ENCODE measurements around the gene NOCT.

Gene NOCT

DNA sequence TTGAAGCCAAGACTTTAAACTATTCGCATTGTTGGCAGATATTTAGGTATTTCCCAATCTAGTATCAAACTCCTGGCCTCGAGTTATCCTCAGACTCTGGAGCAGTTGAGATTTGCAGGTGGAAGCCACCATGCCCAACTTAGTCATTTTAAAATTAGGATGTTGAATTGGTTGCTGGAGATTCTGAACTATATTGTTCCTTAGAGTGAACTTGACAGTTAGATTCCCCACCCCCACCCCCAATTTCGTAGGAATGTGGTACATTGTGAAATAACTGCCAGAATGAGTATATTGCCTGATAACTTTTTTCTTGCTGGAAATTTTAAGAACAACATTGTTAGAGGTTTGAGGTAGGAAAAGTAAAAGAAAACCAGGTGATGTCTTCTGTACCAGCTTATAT is 2.3 kb downstream of the NOCT start:
- H3K79me2 ChIP-seq (ENCODE audit: low read length): peaks cover 67% of the 10 kb centered on the region
- DNase-seq: no peak
- no peaks in the 10 kb centered on the region for H4K20me1 ChIP-seq (ENCODE audit: insufficient read depth, low read length)
- peaks cover 17% of the 10 kb centered on the region for H3K4me1 ChIP-seq (ENCODE audit: low read length)
- no peak overlapping the region for H2AFZ ChIP-seq (ENCODE audit: low read length)
- H3K36me3 ChIP-seq (replicated peaks; ENCODE audit: insufficient read depth, low read length): no peaks in the 10 kb centered on the region; the same call in 1 of the 2 replicates
- no peak overlapping the region for H3K27ac ChIP-seq (ENCODE audit: low read length)
- no peaks in the 10 kb centered on the region for H3K9me3 ChIP-seq (replicated peaks; ENCODE audit: insufficient read depth, low read length)
- no peaks in the 10 kb centered on the region for H3K9me2 ChIP-seq (replicated peaks; ENCODE audit: insufficient read depth, low read length)
- peaks cover 6% of the 10 kb centered on the region for H3F3A ChIP-seq (ENCODE audit: insufficient read depth, low read length)
- H3K4me2 ChIP-seq (ENCODE audit: low read depth, low read length): no peak overlapping the region
- no peak overlapping the region for H3K4me3 ChIP-seq (ENCODE audit: low read length)
- H3K9ac ChIP-seq (ENCODE audit: low read length): no peak overlapping the region
- H3K27me3 ChIP-seq (replicated peaks; ENCODE audit: insufficient read depth, low read length): no peaks in the 10 kb centered on the region
- TF ChIP-seq, protein P1, sequence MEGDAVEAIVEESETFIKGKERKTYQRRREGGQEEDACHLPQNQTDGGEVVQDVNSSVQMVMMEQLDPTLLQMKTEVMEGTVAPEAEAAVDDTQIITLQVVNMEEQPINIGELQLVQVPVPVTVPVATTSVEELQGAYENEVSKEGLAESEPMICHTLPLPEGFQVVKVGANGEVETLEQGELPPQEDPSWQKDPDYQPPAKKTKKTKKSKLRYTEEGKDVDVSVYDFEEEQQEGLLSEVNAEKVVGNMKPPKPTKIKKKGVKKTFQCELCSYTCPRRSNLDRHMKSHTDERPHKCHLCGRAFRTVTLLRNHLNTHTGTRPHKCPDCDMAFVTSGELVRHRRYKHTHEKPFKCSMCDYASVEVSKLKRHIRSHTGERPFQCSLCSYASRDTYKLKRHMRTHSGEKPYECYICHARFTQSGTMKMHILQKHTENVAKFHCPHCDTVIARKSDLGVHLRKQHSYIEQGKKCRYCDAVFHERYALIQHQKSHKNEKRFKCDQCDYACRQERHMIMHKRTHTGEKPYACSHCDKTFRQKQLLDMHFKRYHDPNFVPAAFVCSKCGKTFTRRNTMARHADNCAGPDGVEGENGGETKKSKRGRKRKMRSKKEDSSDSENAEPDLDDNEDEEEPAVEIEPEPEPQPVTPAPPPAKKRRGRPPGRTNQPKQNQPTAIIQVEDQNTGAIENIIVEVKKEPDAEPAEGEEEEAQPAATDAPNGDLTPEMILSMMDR (IDR thresholded peaks at IDR 0.05; ENCODE audit: low read length): no peak
- TF ChIP-seq EZH2phosphoT487 (IDR thresholded peaks at IDR 0.05; ENCODE audit: low read length): no peak
- no peak for TF ChIP-seq EZH2 (optimal IDR thresholded peaks at IDR 0.05; ENCODE audit: low read depth, low read length)

- Histone ChIP-seq H3F3A (ENCODE audit: insufficient read depth, low read length) (peaks cover 6% of the 10 kb centered on the region), H3K79me2 (ENCODE audit: low read length) (peaks cover 74% of the 10 kb centered on the region), H3K4me1 (ENCODE audit: low read length) (peaks cover 17% of the 10 kb centered on the region), H3K27me3 (replicated peaks; ENCODE audit: insufficient read depth, low read length) (no peaks in the 10 kb centered on the region), H3K4me3 (ENCODE audit: low read length) (no peak overlapping the region), H3K36me3 (replicated peaks; ENCODE audit: insufficient read depth, low read length) (no peaks in the 10 kb centered on the region; the same call in 1 of the 2 replicates), H3K27ac (ENCODE audit: low read length) (no peak overlapping the region), H2AFZ (ENCODE audit: low read length) (no peak overlapping the region), H3K9me3 (replicated peaks; ENCODE audit: insufficient read depth, low read length) (no peaks in the 10 kb centered on the region), H3K9ac (ENCODE audit: low read length) (no peak overlapping the region), H3K4me2 (ENCODE audit: low read depth, low read length) (no peak overlapping the region), H3K9me2 (replicated peaks; ENCODE audit: insufficient read depth, low read length) (no peaks in the 10 kb centered on the region), H4K20me1 (ENCODE audit: insufficient read depth, low read length) (peaks cover 2% of the 10 kb centered on the region; the same call in 1 of the 2 replicates)
- no peak for DNase-seq
- TF ChIP-seq EZH2 (optimal IDR thresholded peaks at IDR 0.05; ENCODE audit: low read depth, low read length) (no peak), EZH2phosphoT487 (IDR thresholded peaks at IDR 0.05; ENCODE audit: low read length) (no peak)
- TF ChIP-seq, protein P1 (IDR thresholded peaks at IDR 0.05; ENCODE audit: low read length): no peak
These were observed 2.9 kb downstream of the NOCT start for GRCh38 chr4:139018501-139018900.

- H3K27me3 ChIP-seq (replicated peaks; ENCODE audit: insufficient read depth, low read length): no peaks in the 10 kb centered on the region
- H3K36me3 ChIP-seq (replicated peaks; ENCODE audit: insufficient read depth, low read length): no peaks in the 10 kb centered on the region; the same call in 1 of the 2 replicates
- H3K9me3 ChIP-seq (replicated peaks; ENCODE audit: insufficient read depth, low read length): no peaks in the 10 kb centered on the region
- peaks cover 6% of the 10 kb centered on the region for H3F3A ChIP-seq (ENCODE audit: insufficient read depth, low read length)
- no peak for DNase-seq
- no peak overlapping the region for H3K4me2 ChIP-seq (ENCODE audit: low read depth, low read length)
- H4K20me1 ChIP-seq (ENCODE audit: insufficient read depth, low read length): peaks cover 2% of the 10 kb centered on the region; the same call in 1 of the 2 replicates
- H3K79me2 ChIP-seq (ENCODE audit: low read length): peaks cover 80% of the 10 kb centered on the region
- H3K4me1 ChIP-seq (ENCODE audit: low read length): peaks cover 14% of the 10 kb centered on the region
- no peak overlapping the region for H3K9ac ChIP-seq (ENCODE audit: low read length)
- H3K27ac ChIP-seq (ENCODE audit: low read length): no peak overlapping the region
- no peak overlapping the region for H3K4me3 ChIP-seq (ENCODE audit: low read length)
- no peak overlapping the region for H2AFZ ChIP-seq (ENCODE audit: low read length)
- no peak for TF ChIP-seq EZH2phosphoT487 (IDR thresholded peaks at IDR 0.05; ENCODE audit: low read length)
- no peak for TF ChIP-seq EZH2 (optimal IDR thresholded peaks at IDR 0.05; ENCODE audit: low read depth, low read length)
- TF ChIP-seq, protein P1 (IDR thresholded peaks at IDR 0.05; ENCODE audit: low read length): no peak
- no peaks in the 10 kb centered on the region for H3K9me2 ChIP-seq (replicated peaks; ENCODE audit: insufficient read depth, low read length)
These were observed 3.6 kb downstream of the NOCT start for GRCh38 chr4:139018971-139019758.

Measured in MM.1S (cell line).